Neural cell (in vitro differentiated cells): Measurements from ENCODE around the gene C1QTNF9. TPM values are rescaled to one million over a fixed set of nuclear protein-coding genes. Genes with fewer than 3 reads are reported as not detected.

Experiments used
- H2AFZ ChIP-seq: fragments of 200-600, 300-800 bp; sonication (generic), shearing (Covaris generic); 2 replicates; pipeline ENCODE4 v1.6.0; 2014; ENCODE audit warnings: low read depth, mild to moderate bottlenecking, antibody characterized with exemption, low read length, moderate library complexity
- H3F3A ChIP-seq: fragments of 200-600 bp; shearing (Covaris generic); 2 replicates; pipeline ENCODE4 v1.6.1; 2016; ENCODE audit warnings: mild to moderate bottlenecking, moderate library complexity, mixed read lengths, antibody characterized with exemption, low read length; ENCODE audit not compliant: insufficient read depth, poor library complexity, severe bottlenecking
- H3K27ac ChIP-seq: fragments of 200-600, 300-800 bp; sonication (generic), shearing (Covaris generic); 2 replicates; pipeline ENCODE4 v1.5.1; 2014; ENCODE audit warnings: mild to moderate bottlenecking, low read length, moderate library complexity
- H3K27me3 ChIP-seq: fragments of 300-800, 200-600 bp; sonication (generic), shearing (Covaris generic); 2 replicates; pipeline ENCODE4 v1.6.0; 2014; ENCODE audit warnings: mild to moderate bottlenecking, low read depth, low read length, moderate library complexity; ENCODE audit not compliant: insufficient read depth
- H3K36me3 ChIP-seq: fragments of 300-800, 200-600 bp; sonication (generic), shearing (Covaris generic); 2 replicates; pipeline ENCODE4 v1.5.1; 2014; ENCODE audit warnings: mild to moderate bottlenecking, antibody characterized with exemption, low read length, moderate library complexity; ENCODE audit not compliant: insufficient read depth
- H3K4me2 ChIP-seq: fragments of 300-800, 200-600 bp; sonication (generic), shearing (Covaris generic); 2 replicates; pipeline ENCODE4 v1.6.0; 2014; ENCODE audit warnings: mild to moderate bottlenecking, low read length
- H3K4me3 ChIP-seq: fragments of 300-800, 200-600 bp; sonication (generic), shearing (Covaris generic); 2 replicates; pipeline ENCODE4 v1.5.1; 2014; ENCODE audit warnings: mild to moderate bottlenecking, low read length, moderate library complexity
- H3K79me2 ChIP-seq: fragments of 200-600 bp; shearing (Covaris generic); replicated peaks from 2 replicates; pipeline ENCODE4 v1.6.0; 2014; ENCODE audit warnings: mild to moderate bottlenecking, low read length, moderate library complexity; ENCODE audit not compliant: insufficient read depth
- H3K9ac ChIP-seq: fragments of 300-800, 200-600 bp; sonication (generic), shearing (Covaris generic); 2 replicates; pipeline ENCODE4 v1.6.1; 2016; ENCODE audit warnings: mild to moderate bottlenecking, low read length, mixed read lengths
- H3K9me2 ChIP-seq: fragments of 200-600 bp; shearing (Covaris generic); 2 replicates; pipeline ENCODE4 v1.6.1; 2016; ENCODE audit warnings: mild to moderate bottlenecking, low read length, mixed read lengths; ENCODE audit not compliant: insufficient read depth
- H3K9me3 ChIP-seq: fragments of 200-600, 300-800 bp; sonication (generic), shearing (Covaris generic); 2 replicates; pipeline ENCODE4 v1.6.1; 2016; ENCODE audit warnings: mild to moderate bottlenecking, mixed run types, low read length, moderate library complexity, mixed read lengths
- H4K20me1 ChIP-seq: fragments of 200-600 bp; shearing (Covaris generic); 2 replicates; pipeline ENCODE4 v1.6.1; 2016; ENCODE audit warnings: mild to moderate bottlenecking, mixed run types; ENCODE audit not compliant: insufficient read depth
- CTCF ChIP-seq: fragments of 450-650 bp; IDR thresholded peaks from 2 replicates; pipeline ENCODE4 v1.5.1; 2014; ENCODE audit warnings: antibody characterized with exemption, mild to moderate bottlenecking, moderate library complexity; ENCODE audit not compliant: poor library complexity, severe bottlenecking
- EP300 ChIP-seq: fragments of 450-650 bp; conservative IDR thresholded peaks from 2 replicates; pipeline ENCODE4 v1.6.1; 2014; ENCODE audit warnings: antibody characterized with exemption, mild to moderate bottlenecking, moderate library complexity; ENCODE audit not compliant: poor library complexity, severe bottlenecking
- EZH2 ChIP-seq: fragments of 200-600, 300-800 bp; shearing (Covaris generic), sonication (generic); IDR thresholded peaks from 2 replicates; pipeline ENCODE4 v1.6.1; 2014; ENCODE audit warnings: antibody characterized with exemption, low read length, borderline replicate concordance, mild to moderate bottlenecking; ENCODE audit not compliant: insufficient read depth, poor library complexity, severe bottlenecking
- MXI1 ChIP-seq: fragments of 450-650 bp; conservative IDR thresholded peaks from 2 replicates; pipeline ENCODE4 v1.6.1; 2014; ENCODE audit warnings: antibody characterized with exemption, mild to moderate bottlenecking; ENCODE audit not compliant: poor library complexity, severe bottlenecking
- POLR2AphosphoS5 ChIP-seq: IDR thresholded peaks from 2 replicates; pipeline ENCODE4 v1.6.1; 2012
- RAD21 ChIP-seq: fragments of 450-650 bp; conservative IDR thresholded peaks from 2 replicates; pipeline ENCODE4 v1.6.1; 2014; ENCODE audit warnings: antibody characterized with exemption, mild to moderate bottlenecking, moderate library complexity
- REST ChIP-seq: IDR thresholded peaks from 2 replicates; pipeline ENCODE4 v1.6.1; 2012; ENCODE audit warnings: borderline replicate concordance
- SMC3 ChIP-seq: fragments of 450-650 bp; conservative IDR thresholded peaks from 2 replicates; pipeline ENCODE4 v1.6.1; 2014; ENCODE audit warnings: antibody characterized with exemption, mild to moderate bottlenecking, moderate library complexity; ENCODE audit not compliant: poor library complexity
- TAF1 ChIP-seq: IDR thresholded peaks from 2 replicates; pipeline ENCODE4 v1.6.1; 2012; ENCODE audit warnings: low read depth
- polyA plus RNA-seq: library from polyadenylated mRNA; depleted of rRNA; stranded (reverse); fragments of >200 nt; gene quantifications from 2 replicates; pipeline ENCODE4 v1.2.3, GENCODE V29; 2014

C1QTNF9 gene
- polyA plus RNA-seq, 1 donor from 2014 or later = not detected

GRCh38 chr13:24293746-24294145 is 15.6 kb upstream of the C1QTNF9 start:
- no peak for TF ChIP-seq POLR2AphosphoS5
- TF ChIP-seq REST = no peak
- no peak for TF ChIP-seq EZH2
- no peak for TF ChIP-seq TAF1
- TF ChIP-seq MXI1 = no peak
- no peak for TF ChIP-seq EP300
- no peak for TF ChIP-seq CTCF
- no peak for TF ChIP-seq RAD21
- TF ChIP-seq SMC3 = no peak
- Histone ChIP-seq H4K20me1 (no peaks in the 10 kb centered on the region), H3K9ac (no peak overlapping the region), H3K36me3 (no peaks in the 10 kb centered on the region), H3K27me3 (no peaks in the 10 kb centered on the region), H3K79me2 (no peaks in the 10 kb centered on the region), H3K9me2 (no peaks in the 10 kb centered on the region), H3K9me3 (no peaks in the 10 kb centered on the region), H3K4me2 (no peak overlapping the region), H3K4me3 (no peak overlapping the region), H2AFZ (no peak overlapping the region), H3K27ac (no peak overlapping the region), H3F3A (no peaks in the 10 kb centered on the region)

- H3K4me3 ChIP-seq = no peak overlapping the region
- H3K36me3 ChIP-seq = no peaks in the 10 kb centered on the region
- H3K27me3 ChIP-seq = no peaks in the 10 kb centered on the region
- no peaks in the 10 kb centered on the region for H3K79me2 ChIP-seq
- no peak for TF ChIP-seq SMC3
- no peak for TF ChIP-seq TAF1
- TF ChIP-seq EZH2 = no peak
- no peak for TF ChIP-seq CTCF
- TF ChIP-seq RAD21 = no peak
- no peak for TF ChIP-seq MXI1
- no peak for TF ChIP-seq EP300
- TF ChIP-seq POLR2AphosphoS5 = no peak
- no peak for TF ChIP-seq REST
- no peak overlapping the region for H3K9ac ChIP-seq
- no peak overlapping the region for H2AFZ ChIP-seq
- no peaks in the 10 kb centered on the region for H3K9me3 ChIP-seq
- H4K20me1 ChIP-seq = no peaks in the 10 kb centered on the region
- H3K4me2 ChIP-seq = no peak overlapping the region
- no peak overlapping the region for H3K27ac ChIP-seq
- H3F3A ChIP-seq = no peaks in the 10 kb centered on the region
- H3K9me2 ChIP-seq = no peaks in the 10 kb centered on the region
These were observed 9.8 kb upstream of the C1QTNF9 start for GRCh38 chr13:24299488-24300114.
